ENCODE data around the gene INSL4.

INSL4 gene

DNA sequence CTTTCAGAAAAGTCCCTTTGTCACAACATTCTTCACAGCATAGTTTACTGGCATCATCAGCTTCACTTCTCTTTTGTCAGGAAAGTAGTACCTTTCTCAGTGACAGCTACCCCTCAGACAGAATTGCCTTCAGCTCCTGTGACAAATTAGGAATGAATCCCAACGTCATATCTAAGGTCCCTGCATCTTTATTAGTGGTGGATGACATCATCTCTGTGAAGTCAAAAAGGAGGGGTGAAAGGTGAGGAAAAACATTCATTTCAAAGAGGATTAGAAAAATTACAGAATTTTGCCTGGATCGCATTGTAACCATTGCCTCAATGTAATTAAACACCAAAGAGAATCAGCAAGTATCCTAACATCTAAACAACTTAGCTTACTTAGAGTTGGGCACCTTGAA, 37.9 kb upstream of the INSL4 start:
- no peak overlapping the region for H3K4me2 ChIP-seq (ENCODE audit: low read depth, low read length, poor library complexity, severe bottlenecking)
- H3F3A ChIP-seq (ENCODE audit: low read depth): no peaks in the 10 kb centered on the region
- no peaks in the 10 kb centered on the region for H3K79me2 ChIP-seq (ENCODE audit: insufficient read depth, low read length)
- TF ChIP-seq CTCF (conservative IDR thresholded peaks at IDR 0.05; ENCODE audit: low read length) (no peak), EZH2phosphoT487 (IDR thresholded peaks at IDR 0.05; ENCODE audit: borderline replicate concordance) (no peak)
- no peak overlapping the region for H3K9ac ChIP-seq (ENCODE audit: low read depth, low read length, poor library complexity, severe bottlenecking)
- H2AFZ ChIP-seq (ENCODE audit: low read length): no peak overlapping the region
- no peaks in the 10 kb centered on the region for H3K27me3 ChIP-seq (ENCODE audit: insufficient read depth, low read length, poor library complexity, severe bottlenecking)
- H3K4me1 ChIP-seq (ENCODE audit: insufficient read depth, low read length, poor library complexity, severe bottlenecking): no peaks in the 10 kb centered on the region
- H3K9me3 ChIP-seq (ENCODE audit: insufficient read depth, low read depth, low read length): no peaks in the 10 kb centered on the region
- H3K36me3 ChIP-seq (ENCODE audit: insufficient read depth, low read length): no peaks in the 10 kb centered on the region
- H3K4me3 ChIP-seq (ENCODE audit: low read length, poor library complexity, severe bottlenecking): no peak overlapping the region
- no peaks in the 10 kb centered on the region for H3K9me2 ChIP-seq (replicated peaks; ENCODE audit: low read depth, low read length)
- no peaks in the 10 kb centered on the region for H4K20me1 ChIP-seq (ENCODE audit: insufficient read depth, low read length, poor library complexity, severe bottlenecking)

- Histone ChIP-seq H3K36me3 (ENCODE audit: insufficient read depth, low read length) (no peaks in the 10 kb centered on the region), H4K20me1 (ENCODE audit: insufficient read depth, low read length, poor library complexity, severe bottlenecking) (no peaks in the 10 kb centered on the region), H3K4me2 (ENCODE audit: low read depth, low read length, poor library complexity, severe bottlenecking) (no peak overlapping the region), H3K27me3 (ENCODE audit: insufficient read depth, low read length, poor library complexity, severe bottlenecking) (no peaks in the 10 kb centered on the region), H3K4me1 (ENCODE audit: insufficient read depth, low read length, poor library complexity, severe bottlenecking) (no peaks in the 10 kb centered on the region), H3F3A (ENCODE audit: low read depth) (no peaks in the 10 kb centered on the region), H2AFZ (ENCODE audit: low read length) (no peak overlapping the region), H3K9ac (ENCODE audit: low read depth, low read length, poor library complexity, severe bottlenecking) (no peak overlapping the region), H3K9me2 (replicated peaks; ENCODE audit: low read depth, low read length) (no peaks in the 10 kb centered on the region), H3K4me3 (ENCODE audit: low read length, poor library complexity, severe bottlenecking) (no peak overlapping the region), H3K9me3 (ENCODE audit: insufficient read depth, low read depth, low read length) (no peaks in the 10 kb centered on the region), H3K79me2 (ENCODE audit: insufficient read depth, low read length) (no peaks in the 10 kb centered on the region)
- TF ChIP-seq CTCF (conservative IDR thresholded peaks at IDR 0.05; ENCODE audit: low read length): no peak
- no peak for TF ChIP-seq EZH2phosphoT487 (IDR thresholded peaks at IDR 0.05; ENCODE audit: borderline replicate concordance)
Measured at GRCh38 chr9:5195463-5195862, 35.8 kb upstream of the INSL4 start.

DNA sequence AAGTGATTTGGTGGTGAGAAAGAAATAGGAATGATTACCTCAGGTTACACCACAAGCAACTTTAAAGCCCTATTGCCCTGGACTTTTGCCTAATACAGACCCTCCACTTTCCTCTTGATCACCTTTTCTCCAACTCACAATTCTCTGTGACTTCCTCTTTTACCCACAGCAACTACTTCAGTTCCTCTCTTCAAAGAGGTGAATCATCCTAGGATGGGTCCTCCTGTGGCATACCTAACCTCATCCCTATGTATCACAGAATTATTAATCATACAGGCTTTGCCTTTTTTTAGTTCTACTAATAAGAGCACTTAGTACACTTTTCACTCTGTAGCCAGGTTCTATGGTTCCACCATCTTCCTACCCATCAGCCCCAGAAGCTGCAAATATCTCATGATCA, 26.1 kb upstream of the INSL4 start:
- no peaks in the 10 kb centered on the region for H3F3A ChIP-seq (ENCODE audit: low read depth)
- no peaks in the 10 kb centered on the region for H3K9me2 ChIP-seq (replicated peaks; ENCODE audit: low read depth, low read length)
- no peaks in the 10 kb centered on the region for H3K27me3 ChIP-seq (ENCODE audit: insufficient read depth, low read length, poor library complexity, severe bottlenecking)
- H3K9me3 ChIP-seq (ENCODE audit: insufficient read depth, low read depth, low read length): no peaks in the 10 kb centered on the region
- H3K4me2 ChIP-seq (ENCODE audit: low read depth, low read length, poor library complexity, severe bottlenecking): no peak overlapping the region
- H3K79me2 ChIP-seq (ENCODE audit: insufficient read depth, low read length): no peaks in the 10 kb centered on the region
- TF ChIP-seq EZH2phosphoT487 (IDR thresholded peaks at IDR 0.05; ENCODE audit: borderline replicate concordance) (no peak), CTCF (conservative IDR thresholded peaks at IDR 0.05; ENCODE audit: low read length) (no peak)
- no peaks in the 10 kb centered on the region for H3K4me1 ChIP-seq (ENCODE audit: insufficient read depth, low read length, poor library complexity, severe bottlenecking)
- H3K4me3 ChIP-seq (ENCODE audit: low read length, poor library complexity, severe bottlenecking): no peak overlapping the region
- no peaks in the 10 kb centered on the region for H4K20me1 ChIP-seq (ENCODE audit: insufficient read depth, low read length, poor library complexity, severe bottlenecking)
- H3K36me3 ChIP-seq (ENCODE audit: insufficient read depth, low read length): no peaks in the 10 kb centered on the region
- no peak overlapping the region for H2AFZ ChIP-seq (ENCODE audit: low read length)
- H3K9ac ChIP-seq (ENCODE audit: low read depth, low read length, poor library complexity, severe bottlenecking): no peak overlapping the region

Data from Loucy (cell line).